ENCODE data around the gene SHISAL1.

SHISAL1 gene

GRCh38 chr22:44316393-44317122 lies 3.8 kb upstream of the SHISAL1 start:
- FAIRE-seq (no peak), DNase-seq (ENCODE audit: insufficient read length, low spot score) (no peak)
- TF ChIP-seq, protein P1, sequence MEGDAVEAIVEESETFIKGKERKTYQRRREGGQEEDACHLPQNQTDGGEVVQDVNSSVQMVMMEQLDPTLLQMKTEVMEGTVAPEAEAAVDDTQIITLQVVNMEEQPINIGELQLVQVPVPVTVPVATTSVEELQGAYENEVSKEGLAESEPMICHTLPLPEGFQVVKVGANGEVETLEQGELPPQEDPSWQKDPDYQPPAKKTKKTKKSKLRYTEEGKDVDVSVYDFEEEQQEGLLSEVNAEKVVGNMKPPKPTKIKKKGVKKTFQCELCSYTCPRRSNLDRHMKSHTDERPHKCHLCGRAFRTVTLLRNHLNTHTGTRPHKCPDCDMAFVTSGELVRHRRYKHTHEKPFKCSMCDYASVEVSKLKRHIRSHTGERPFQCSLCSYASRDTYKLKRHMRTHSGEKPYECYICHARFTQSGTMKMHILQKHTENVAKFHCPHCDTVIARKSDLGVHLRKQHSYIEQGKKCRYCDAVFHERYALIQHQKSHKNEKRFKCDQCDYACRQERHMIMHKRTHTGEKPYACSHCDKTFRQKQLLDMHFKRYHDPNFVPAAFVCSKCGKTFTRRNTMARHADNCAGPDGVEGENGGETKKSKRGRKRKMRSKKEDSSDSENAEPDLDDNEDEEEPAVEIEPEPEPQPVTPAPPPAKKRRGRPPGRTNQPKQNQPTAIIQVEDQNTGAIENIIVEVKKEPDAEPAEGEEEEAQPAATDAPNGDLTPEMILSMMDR (IDR thresholded peaks at IDR 0.05; ENCODE audit: insufficient read depth, missing control alignments): no peak

DNA sequence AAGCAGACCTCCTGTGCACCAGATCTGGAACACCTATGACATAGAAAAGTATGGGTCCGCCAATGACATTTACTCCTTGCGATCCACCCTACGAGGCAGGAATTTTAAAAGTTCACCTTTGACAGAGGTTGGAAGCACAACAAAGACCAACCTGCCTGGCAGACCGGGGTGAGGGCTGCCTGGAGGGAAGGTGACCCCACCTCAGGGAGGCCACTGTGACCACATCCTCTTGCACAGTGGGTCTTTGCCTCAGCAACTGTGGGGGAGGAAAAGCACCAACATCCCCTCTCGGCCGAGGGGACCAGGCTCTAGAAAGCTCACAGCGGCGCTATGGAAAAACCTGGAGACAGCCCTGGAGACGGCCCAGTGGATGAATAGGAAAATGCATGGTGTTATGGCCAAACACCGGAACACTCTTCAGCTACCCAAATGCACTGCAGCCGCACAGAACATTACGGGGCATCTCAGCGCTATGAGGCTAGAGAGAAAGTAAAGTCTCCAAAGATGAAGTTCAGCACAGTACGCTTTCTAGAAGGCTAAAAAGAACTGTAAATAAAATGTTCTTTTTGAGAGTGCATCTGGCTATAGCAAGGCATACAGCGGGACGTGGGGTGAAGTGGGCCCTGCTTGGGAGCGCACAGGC lies 1.8 kb upstream of the SHISAL1 start:
- FAIRE-seq: no peak
- DNase-seq (ENCODE audit: insufficient read length, low spot score): no peak

GRCh38 chr22:44313385-44314006 lies 745 bp upstream of the SHISAL1 start:
- TF ChIP-seq, protein P1 (IDR thresholded peaks at IDR 0.05; ENCODE audit: insufficient read depth, missing control alignments): no peak
- no peak for DNase-seq (ENCODE audit: insufficient read length, low spot score)
- FAIRE-seq: no peak

More for the DNA sequence above, 1.8 kb upstream of the SHISAL1 start:
- TF ChIP-seq, protein P1 (IDR thresholded peaks at IDR 0.05; ENCODE audit: insufficient read depth, missing control alignments): no peak

DNA sequence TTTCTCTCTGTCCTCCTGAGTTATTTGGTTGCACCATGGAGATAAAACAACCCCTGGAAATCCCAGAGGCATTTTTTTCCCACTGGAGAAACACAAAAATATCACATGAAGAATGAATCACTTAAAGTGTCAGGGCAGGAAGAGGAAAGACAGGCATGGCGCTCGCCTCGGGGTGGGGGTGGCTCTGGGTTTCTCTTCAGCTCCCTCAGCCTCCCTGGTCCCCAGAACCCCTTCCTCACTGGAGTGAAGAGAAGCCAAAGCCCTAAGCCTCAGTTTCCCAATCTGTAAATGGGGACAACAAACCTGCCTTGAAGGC lies 938 bp downstream of the SHISAL1 start:
- no peak for DNase-seq (ENCODE audit: insufficient read length, low spot score)
- TF ChIP-seq, protein P1 (IDR thresholded peaks at IDR 0.05; ENCODE audit: insufficient read depth, missing control alignments): no peak
- FAIRE-seq: no peak

GRCh38 chr22:44311104-44311854 lies 1.5 kb downstream of the SHISAL1 start:
- DNase-seq (ENCODE audit: insufficient read length, low spot score): no peak
- TF ChIP-seq, protein P1 (IDR thresholded peaks at IDR 0.05; ENCODE audit: insufficient read depth, missing control alignments): no peak
- no peak for FAIRE-seq

GRCh38 chr22:44309647-44310046 lies 3.1 kb downstream of the SHISAL1 start:
- FAIRE-seq (no peak), DNase-seq (ENCODE audit: insufficient read length, low spot score) (no peak)
- TF ChIP-seq, protein P1 (IDR thresholded peaks at IDR 0.05; ENCODE audit: insufficient read depth, missing control alignments): no peak
